Activated CD4-positive, alpha-beta T cell treated with anti-CD3 and anti-CD28 coated beads for 24 hours (primary cell): ENCODE results near the gene UCHL5.
"Not testable (repeated sequence)": the region's sequence is repeated elsewhere in the genome, so short reads cannot be mapped to it uniquely, and the experiment has no call there.

Experiments used
- DNase-seq, 2 donors: peaks; one replicate each; pipeline ENCODE4 v3.0.0-alpha.2; 2020; ENCODE audit warnings: low read depth in 2 of 2

Gene UCHL5

DNA sequence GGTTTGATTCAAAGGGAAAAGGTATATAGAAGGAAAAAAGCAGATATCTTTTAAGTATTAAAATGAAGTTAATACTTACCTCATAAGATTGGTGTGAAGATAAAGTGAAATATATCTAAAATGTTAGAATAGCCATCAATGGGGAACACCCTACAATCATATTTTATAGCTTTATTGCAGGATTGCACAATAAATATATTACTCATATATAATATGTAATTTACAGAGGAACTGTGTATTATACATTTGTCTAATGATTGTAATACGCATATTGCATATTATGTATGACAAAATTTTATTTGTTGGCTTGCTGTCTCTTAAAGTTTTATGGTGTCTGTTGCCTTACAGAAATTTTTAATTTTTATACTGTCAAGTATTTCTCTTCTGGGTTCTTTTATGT lies 47.8 kb downstream of the UCHL5 start:
- no peak for DNase-seq

DNA sequence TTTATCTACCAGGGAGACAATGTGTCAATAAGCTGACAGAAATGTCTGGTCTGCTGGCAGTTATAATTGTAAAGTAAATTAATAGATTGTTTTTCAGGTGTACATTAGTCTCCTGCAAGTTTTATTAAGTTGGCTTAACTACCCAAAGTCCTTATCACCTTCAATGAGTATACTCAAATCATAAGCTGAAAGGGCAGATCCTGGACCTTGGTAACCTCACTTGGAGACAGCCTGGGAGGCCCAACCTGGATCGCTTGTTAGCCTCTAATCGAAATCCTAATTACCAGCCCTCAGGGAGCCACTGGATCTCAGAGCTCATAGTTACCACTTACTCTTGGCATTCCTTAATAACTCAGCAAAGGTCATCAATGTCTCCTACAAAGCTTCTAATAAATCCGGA lies 49.7 kb downstream of the UCHL5 start:
- DNase-seq = no peak

GRCh38 chr1:193005785-193006184 lies 53.4 kb downstream of the UCHL5 start:
- DNase-seq = no peak

DNA sequence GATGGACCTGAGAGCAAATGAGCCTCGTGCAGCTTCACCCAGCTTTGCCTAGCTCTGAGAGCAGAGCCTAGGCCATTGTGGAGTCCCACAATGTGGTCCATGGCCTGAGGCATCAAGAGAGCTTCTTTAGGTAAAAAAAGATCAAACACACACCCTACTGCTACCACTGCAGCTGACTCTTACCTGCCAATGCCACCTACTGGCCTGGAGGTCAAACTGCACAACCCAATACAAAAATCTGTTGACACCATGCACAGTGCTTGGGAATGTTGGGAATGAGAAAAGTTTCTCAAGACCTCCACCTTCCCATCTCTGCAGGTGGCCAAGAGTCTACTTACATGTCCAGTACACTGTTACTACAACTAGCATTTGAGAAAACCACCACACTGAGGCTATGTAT lies 60.6 kb downstream of the UCHL5 start:
- DNase-seq = no peak

GRCh38 chr1:192994141-192994540 lies 65.0 kb downstream of the UCHL5 start:
- DNase-seq = no peak

- DNase-seq = no peak
Observed at GRCh38 chr1:192993426-192994085, 65.6 kb downstream of the UCHL5 start.

- not testable (repeated sequence) for DNase-seq
Observed at GRCh38 chr1:192986748-192987334, 72.3 kb downstream of the UCHL5 start.

DNA sequence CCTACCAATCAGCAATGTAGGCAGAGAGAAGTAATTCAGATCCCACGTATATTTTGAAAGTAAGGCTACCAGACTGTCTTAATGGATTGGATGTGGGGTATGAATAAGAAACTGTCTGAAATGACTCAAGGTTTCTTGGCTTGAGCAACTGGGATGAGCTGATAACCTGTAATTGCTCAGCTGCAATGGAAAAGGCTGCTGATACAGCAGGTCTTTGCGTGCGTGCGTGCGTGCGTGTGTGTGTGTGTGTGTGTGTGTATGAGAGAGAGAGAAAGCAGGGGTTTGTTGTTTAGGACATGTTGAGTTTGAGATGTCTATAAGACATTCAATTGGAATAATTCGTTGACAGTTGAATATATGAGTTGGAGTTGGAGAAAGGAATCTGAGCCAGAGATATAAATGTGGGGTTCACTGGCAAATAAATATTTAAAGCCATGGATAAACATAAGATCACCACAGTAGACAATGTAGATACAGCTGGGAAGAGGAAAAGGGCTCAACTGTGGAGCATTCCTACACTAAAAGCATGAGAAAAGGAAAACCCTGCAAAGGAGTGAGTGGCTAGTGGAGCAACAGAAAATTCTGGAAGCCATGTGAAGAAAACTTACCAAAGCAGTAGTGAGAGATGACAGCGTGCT lies 72.9 kb downstream of the UCHL5 start:
- DNase-seq = no peak

DNA sequence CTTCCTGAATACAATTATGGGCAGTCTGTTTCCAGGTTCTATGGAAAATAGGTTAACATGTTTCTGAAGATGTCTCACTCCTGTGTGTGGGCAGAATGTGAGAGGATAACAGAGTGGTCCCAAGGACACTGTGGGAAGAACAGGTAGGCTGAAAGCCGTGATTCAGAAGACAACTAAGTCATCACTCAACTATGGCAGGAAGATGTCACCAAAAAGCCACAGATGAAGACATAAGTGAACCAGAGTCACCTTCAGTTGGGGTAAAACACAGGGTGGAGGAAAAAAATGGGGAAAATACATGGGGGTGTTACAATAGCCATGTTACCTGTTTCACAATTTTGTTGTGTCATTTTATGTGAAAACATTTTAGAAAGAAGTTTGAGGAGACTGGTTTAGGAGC lies 75.1 kb downstream of the UCHL5 start:
- no peak for DNase-seq

DNA sequence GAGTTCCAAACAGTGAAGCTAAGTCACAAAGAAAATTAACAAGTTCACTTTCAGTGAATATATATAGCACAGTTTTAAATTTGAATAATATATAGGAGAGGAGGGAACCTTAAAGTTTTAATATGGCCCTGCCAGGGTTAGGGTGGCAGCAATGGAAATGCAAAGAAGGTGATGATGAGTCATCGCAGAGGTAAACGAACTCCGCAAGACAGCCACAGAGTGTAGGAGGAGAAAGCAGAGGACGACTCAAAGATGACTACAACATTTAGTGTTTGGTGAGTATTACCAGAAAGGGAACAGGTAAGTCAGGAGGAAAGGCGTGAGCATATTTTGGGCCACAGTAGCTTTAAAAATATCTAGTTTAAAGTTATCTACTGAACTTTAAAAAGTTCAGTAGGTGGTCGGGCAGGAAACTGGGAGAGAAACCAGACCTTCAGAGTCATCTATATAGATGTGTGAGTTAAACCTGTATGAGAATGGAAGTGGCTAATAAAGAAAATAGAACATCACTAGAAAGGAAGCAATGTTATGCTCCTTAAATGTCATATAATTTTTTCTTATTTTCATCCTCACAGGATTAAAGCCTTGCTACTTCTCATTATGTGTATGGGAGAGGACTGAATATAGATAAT lies 75.7 kb downstream of the UCHL5 start:
- peak in 1 of 2 donors; percentile 18 for DNase-seq

DNA sequence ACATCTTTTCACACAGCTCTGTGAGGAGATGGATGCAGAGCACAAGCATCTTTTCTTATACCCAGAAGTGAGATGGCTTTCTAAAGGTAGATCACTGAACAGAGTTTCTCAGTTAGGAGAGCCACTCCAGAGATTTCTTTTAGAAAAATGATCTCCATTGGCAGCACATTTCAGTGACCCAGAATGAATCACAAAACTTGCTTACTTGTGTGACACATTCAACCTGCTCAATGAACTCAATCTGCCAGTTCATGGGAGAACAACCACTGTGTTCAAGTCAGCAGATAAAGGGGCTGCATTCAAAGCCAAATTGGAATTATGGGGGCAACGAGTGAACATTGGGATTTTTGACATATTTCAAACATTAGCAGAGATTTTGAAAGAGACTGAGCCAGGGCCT lies 78.3 kb downstream of the UCHL5 start:
- DNase-seq = no peak

- DNase-seq = not testable (repeated sequence)
Observed at GRCh38 chr1:192980334-192980733, 78.8 kb downstream of the UCHL5 start.

DNA sequence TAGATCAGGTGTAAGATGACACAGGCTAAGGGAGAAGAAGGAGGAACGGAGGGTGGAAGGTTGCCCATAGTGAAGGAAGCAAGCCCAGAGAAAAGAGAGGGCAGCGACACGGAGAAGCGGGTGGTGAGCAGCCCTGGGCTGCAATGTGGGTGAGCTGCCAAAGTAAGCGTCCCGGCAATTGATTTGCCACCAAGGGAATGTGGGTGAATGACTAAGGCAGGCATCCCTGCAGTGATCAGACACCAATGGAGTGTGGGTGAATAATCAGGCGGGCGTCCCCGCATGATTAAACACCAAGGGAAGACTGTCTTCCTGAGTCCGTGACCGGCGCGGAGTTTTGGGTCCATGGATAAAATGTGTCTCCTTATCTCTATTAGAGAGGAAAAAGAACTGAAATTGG lies 79.6 kb downstream of the UCHL5 start:
- no peak for DNase-seq

DNA sequence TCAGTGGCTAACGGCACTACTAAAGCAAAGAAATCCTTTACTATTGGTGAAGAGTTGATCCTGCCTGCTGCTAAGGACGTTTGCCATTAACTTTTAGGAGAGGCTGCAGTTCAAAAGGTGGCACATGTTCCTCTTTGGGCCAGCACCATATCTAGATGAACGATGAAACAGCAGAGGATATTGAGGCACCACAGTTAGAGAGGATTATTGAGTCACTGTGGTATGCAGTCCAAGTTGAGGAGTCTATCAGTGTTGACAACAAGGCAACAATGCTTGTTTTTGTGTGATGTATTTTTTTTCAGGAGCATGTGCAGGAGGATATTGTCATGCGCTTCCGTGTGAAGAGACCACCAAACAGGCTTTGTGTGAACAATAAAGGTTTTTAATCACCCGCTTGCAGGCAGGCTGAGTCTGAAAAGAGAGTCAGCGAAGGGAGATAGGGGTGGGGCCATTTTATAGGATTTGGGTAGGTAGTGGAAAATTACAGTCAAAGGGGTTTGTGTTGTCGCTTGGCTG lies 80.9 kb downstream of the UCHL5 start:
- no peak for DNase-seq

DNA sequence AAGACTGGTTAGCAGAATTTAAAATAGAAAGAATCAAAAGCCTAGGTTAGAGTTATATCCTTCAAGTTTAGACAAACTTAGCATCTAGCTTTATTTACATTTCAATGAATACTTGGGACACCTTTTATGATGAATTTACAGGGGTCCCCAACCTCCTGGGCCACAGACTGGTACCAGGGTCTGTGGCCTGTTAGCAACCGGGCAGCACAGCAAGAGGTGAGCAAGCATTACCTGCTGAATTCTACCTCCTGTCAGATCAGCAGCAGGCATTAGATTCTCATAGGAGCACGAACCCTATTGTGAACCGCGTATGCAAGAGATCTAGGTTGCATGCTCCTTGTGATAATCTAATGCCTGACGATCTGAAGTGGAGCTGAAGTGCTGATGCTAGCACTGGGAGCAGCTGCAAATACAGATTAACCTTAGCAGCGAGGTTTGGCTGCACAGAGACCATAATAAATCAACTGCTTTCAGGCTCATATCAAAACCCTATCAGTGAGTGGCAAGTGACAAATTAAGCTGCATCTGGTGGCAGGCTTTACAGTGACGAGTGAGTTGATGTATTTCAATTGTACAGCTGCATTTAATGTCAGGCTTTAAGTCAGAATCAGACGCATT lies 82.0 kb downstream of the UCHL5 start:
- DNase-seq = no peak

DNA sequence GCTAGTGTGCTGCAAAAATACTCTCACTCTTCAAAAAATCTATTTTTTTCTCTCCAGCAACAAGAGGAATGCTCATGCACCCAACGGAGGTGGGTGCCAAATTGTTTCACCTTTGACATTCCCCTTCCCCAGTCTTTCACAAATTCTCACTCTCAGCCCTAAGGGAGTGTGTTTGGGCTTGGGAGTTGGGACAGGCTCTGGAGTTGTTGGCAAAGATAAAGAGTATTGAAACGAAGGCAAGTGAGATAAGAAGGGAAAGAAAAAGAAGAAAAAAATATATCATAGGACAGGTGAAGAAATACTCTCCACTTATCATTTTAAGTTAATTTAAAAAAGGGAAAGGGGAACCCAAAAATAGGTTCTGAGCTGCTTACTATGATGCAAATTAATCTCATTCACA lies 82.6 kb downstream of the UCHL5 start:
- no peak for DNase-seq

DNA sequence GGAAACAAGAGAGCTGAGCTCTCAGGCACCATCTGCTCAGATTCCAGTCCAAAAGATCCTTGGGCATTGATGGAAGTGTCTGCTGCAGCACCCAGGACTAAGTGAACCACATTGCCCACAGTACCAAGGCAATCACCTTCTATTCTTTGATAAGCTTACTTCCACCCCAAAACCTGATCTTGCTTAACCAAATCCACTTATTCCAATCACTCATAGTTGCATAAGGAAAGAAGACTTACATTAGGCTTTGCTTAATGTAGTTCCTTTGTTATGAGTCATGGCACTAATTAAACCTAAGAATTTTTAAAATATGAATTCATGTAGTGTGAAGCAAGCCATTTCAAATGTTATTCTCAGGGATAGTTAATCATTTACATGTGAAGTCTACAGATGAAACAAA lies 84.5 kb downstream of the UCHL5 start:
- DNase-seq = no peak

DNA sequence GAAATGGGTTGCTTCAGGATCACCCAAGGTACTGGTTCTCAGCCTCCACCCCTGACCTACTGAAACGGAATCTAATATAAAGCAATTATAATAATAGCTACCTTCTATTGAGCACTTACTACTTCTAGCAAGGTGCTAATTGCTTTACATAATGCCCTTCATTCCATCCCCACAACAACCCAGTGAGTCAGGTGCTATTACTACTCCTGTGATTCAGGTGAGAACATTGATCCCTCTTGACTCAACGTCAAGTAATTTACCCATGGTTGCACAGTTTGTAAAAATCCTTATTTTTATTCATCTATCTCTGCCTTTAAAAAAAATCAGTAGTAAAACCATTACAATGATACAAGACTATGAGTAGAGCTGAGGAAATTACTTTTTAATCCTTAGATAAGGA lies 85.2 kb downstream of the UCHL5 start:
- DNase-seq = no peak

GRCh38 chr1:192973202-192973601 lies 86.0 kb downstream of the UCHL5 start:
- no peak for DNase-seq

DNA sequence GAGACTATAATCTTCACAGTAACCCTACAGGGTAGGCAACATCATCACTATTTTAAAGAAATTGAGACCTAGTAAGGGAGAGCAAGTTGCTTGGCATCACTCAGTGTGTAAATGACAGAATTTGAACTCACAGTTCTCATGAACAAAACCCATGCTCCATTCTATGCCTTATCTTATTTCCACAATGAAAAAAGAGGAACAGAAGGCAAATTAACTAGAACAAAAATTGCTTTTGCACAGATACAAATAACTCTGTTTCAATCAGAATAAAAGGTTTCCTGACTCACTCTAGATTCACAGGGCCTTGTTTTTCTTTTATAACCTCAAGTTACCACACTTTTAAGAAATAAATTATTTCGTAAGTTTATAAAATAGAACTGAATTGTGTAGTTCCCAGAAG lies 90.1 kb downstream of the UCHL5 start:
- no peak for DNase-seq

DNA sequence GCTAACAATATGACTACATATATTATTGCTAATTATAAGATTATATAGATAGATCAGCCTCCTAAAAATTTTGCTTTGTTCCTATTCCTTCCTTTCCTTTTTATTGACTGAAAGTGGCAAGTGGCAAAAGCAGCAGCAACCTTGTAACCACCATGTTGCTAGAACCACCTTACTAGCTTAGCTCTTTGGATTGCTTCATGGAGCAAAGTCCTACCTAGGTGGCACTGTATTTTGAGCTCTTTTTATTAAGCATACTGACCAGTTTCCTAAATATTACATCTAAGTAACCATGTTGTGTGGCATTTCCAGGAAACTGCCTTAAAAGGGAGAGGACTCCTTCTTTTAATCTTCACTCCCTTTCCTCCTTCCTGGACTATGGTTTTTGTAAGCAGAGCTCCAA lies 90.8 kb downstream of the UCHL5 start:
- DNase-seq = no peak

DNA sequence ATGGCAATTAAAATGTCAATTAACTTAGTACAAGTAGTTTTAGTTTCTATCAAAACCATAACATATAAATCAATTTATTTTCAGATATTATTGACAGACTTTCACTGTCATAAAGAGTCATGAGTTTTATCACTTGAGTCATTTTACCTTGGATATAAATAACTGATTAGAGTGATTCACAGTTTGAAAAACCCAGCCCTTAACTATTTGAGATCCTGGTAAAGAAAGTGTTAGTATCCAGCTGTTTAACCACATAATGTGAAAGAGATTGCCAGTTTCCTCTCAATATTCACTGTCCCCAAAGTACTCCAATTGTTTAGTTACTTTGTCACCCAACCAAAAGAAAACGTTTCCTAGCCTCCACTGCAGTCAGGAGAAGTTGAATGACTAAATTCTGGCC lies 91.3 kb downstream of the UCHL5 start:
- DNase-seq = no peak
